HG03354 (cell line): Measurements from ENCODE around the gene KLHL15.
A peak's percentile ranks its signal among the peaks of the same experiment; 100 is the strongest.
"Not testable (repeated sequence)": the region's sequence is repeated elsewhere in the genome, so short reads cannot be mapped to it uniquely, and the experiment has no call there.

Experiments used
- ATAC-seq: cut with Tn5 transposase; IDR thresholded peaks from one replicate; pipeline ENCODE4 v1.9.1; 2021; ENCODE audit warnings: mild to moderate bottlenecking; ENCODE audit not compliant: unreplicated experiment, poor library complexity, severe bottlenecking

Gene KLHL15

GRCh38 chrX:24027086-24027485 is at the start of gene KLHL15:
TSS of gene KLHL15 (minus strand) at chrX:24027186. CDS start at chrX:24006693, 20,493 bp downstream.
- ATAC-seq: no peak

- no peak for ATAC-seq
These were observed 42.9 kb upstream of the KLHL15 start for GRCh38 chrX:24069877-24070276.

- no peak for ATAC-seq
These were observed 36.5 kb upstream of the KLHL15 start for GRCh38 chrX:24063488-24063887.

- ATAC-seq: peak; percentile 18
These were observed 28.0 kb upstream of the KLHL15 start for GRCh38 chrX:24055043-24055356.

- peak; percentile 95 for ATAC-seq
These were observed 27.4 kb upstream of the KLHL15 start, which contains the start of gene EIF2S3 for GRCh38 chrX:24054182-24055042. TSS of gene EIF2S3 (plus strand) at chrX:24054956. CDS start at chrX:24054969, 13 bp downstream.

GRCh38 chrX:24050522-24051318 is 23.7 kb upstream of the KLHL15 start:
- ATAC-seq: not testable (repeated sequence)

GRCh38 chrX:24049643-24050042 is 22.7 kb upstream of the KLHL15 start:
- ATAC-seq: not testable (repeated sequence)

- not testable (repeated sequence) for ATAC-seq
These were observed 19.1 kb upstream of the KLHL15 start for GRCh38 chrX:24046060-24046459.

GRCh38 chrX:24037729-24038128 is 10.7 kb upstream of the KLHL15 start:
- no peak for ATAC-seq

GRCh38 chrX:24034485-24034884 is 7.5 kb upstream of the KLHL15 start:
- no peak for ATAC-seq

- no peak for ATAC-seq
These were observed 3.6 kb upstream of the KLHL15 start for GRCh38 chrX:24030597-24030996.

- ATAC-seq: no peak
These were observed 999 bp upstream of the KLHL15 start for GRCh38 chrX:24027985-24028384.

GRCh38 chrX:24026432-24026831 is 554 bp downstream of the KLHL15 start:
- ATAC-seq: no peak

GRCh38 chrX:24025741-24026403 is 1.1 kb downstream of the KLHL15 start:
- ATAC-seq: peak; percentile 38

GRCh38 chrX:24024819-24025740 is 1.9 kb downstream of the KLHL15 start:
- ATAC-seq: peak; percentile 87

- no peak for ATAC-seq
These were observed 2.9 kb downstream of the KLHL15 start for GRCh38 chrX:24023972-24024669.

- ATAC-seq: no peak
These were observed 3.4 kb downstream of the KLHL15 start for GRCh38 chrX:24023544-24023943.

GRCh38 chrX:24020306-24020876 is 6.6 kb downstream of the KLHL15 start:
- ATAC-seq: no peak
